ENCODE measurements around the gene TNKS1BP1.

DNA sequence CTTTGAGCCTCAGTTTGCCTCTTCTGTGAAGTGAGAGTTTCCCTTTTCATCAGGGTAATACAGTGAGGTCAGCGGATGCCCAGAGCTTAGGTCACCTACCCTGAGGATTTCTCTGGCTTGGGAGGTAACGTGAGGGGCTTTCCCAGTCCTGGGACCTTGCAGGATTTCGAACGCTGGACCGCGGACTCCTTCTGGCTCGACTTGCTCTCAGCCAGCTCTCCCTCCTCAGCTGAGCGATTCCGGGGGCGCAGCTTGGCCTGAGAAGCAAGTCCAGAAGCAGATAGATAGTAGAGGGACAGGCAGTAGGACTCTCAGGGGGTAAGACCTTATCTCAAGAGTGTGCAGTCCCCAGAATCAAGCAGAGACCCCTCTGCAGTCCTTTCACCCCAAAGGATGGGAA, 24.0 kb downstream of the TNKS1BP1 start:
- TF ChIP-seq CTCF (conservative IDR thresholded peaks at IDR 0.05) = no peak
- no peak for TF ChIP-seq ZFX (IDR thresholded peaks at IDR 0.05)
